Gastrocnemius medialis (tissue), 4 donors: ENCODE data around the gene USE1. TPM values are rescaled to one million over a fixed set of nuclear protein-coding genes. Genes with fewer than 3 reads are reported as not detected.
A peak's percentile ranks its signal among the peaks of the same experiment; 100 is the strongest.

ENCODE experiments used
- ATAC-seq, 2 donors: fragments of 150-250 bp; one replicate each; pipeline ENCODE4 v1.9.1; 2016
- DNase-seq, 2 donors: peaks; one replicate each; pipeline ENCODE4 v3.0.0-alpha.2; 2019
- H3K27ac ChIP-seq, 4 donors: fragments of 200-600 bp; sonication (generic); 1 replicate in 1 of 4; 2 replicates in 3 of 4; pipeline ENCODE4 v1.5.1; 2016 to 2018; ENCODE audit warnings: mild to moderate bottlenecking in 2 of 4, moderate library complexity in 1 of 4
- H3K27me3 ChIP-seq, 3 donors: fragments of 200-600 bp; sonication (generic) in 2 of 3; 1 replicate in 1 of 3; 2 replicates in 2 of 3; pipeline versions ENCODE4 v1.5.1 to v1.6.0; 2016 to 2019; ENCODE audit warnings: mild to moderate bottlenecking in 1 of 3, moderate library complexity in 1 of 3
- H3K36me3 ChIP-seq, 2 donors: fragments of 200-600 bp; sonication (generic) in 1 of 2; one replicate each; pipeline ENCODE4 v1.5.1; 2017 to 2018
- H3K4me1 ChIP-seq, 2 donors: fragments of 200-600 bp; sonication (generic) in 1 of 2; one replicate each; pipeline ENCODE4 v1.5.1; 2016 to 2017; ENCODE audit warnings: mild to moderate bottlenecking in 2 of 2
- H3K4me3 ChIP-seq, 4 donors: fragments of 200-600 bp; sonication (generic) in 3 of 4; 1 replicate in 1 of 4; 2 replicates in 3 of 4; pipeline ENCODE4 v1.5.1; 2016 to 2019; ENCODE audit warnings: mild to moderate bottlenecking in 2 of 4
- H3K9me3 ChIP-seq, 3 donors: fragments of 200-600 bp; sonication (generic) in 2 of 3; 1 replicate in 1 of 3; 2 replicates in 2 of 3; pipeline ENCODE4 v1.5.1; 2016 to 2019
- POLR2A ChIP-seq, 2 donors: fragments of 450-650 bp; IDR thresholded peaks; one replicate each; pipeline ENCODE4 v1.6.1; 2017; ENCODE audit warnings: antibody characterized with exemption in 2 of 2, mild to moderate bottlenecking in 2 of 2, moderate library complexity in 2 of 2
- in situ Hi-C, 4 donors: fragments of 200-750 bp; cut with MboI; loops; one replicate each; pipeline versions ENCODE4 v1.15.0 to v1.8.0; 2017; ENCODE audit warnings: low sequenced_read_pairs in 4 of 4
- intact Hi-C: fragments of 100-400 bp; cut with DNase I; formaldehyde crosslinking; loops from one replicate; pipeline ENCODE4 v1.15.1; 2023; ENCODE audit warnings: low total_unique reads
- total RNA-seq, 4 donors: library from RNA; depleted of rRNA; stranded (reverse); fragments of >200 nt; gene quantifications; one replicate each; pipeline versions ENCODE4 v1.1.0 to v1.2.3, GENCODE V29; 2016
- TF ChIP-seq, protein P1 (sequence below), 5 experiments: fragments of 450-650 bp in 3 of 5; fragments of 200-600 bp in 2 of 5; sonication (generic) in 2 of 5; IDR thresholded peaks in 4 of 5; conservative IDR thresholded peaks in 1 of 5; 1 replicate in 4 of 5; 2 replicates in 1 of 5; pipeline ENCODE4 v1.5.1; 2016 to 2019; ENCODE audit warnings: antibody characterized with exemption in 5 of 5, mild to moderate bottlenecking in 3 of 5, moderate library complexity in 3 of 5

USE1 gene
- total RNA-seq, 4 donors from 2014 or later: 14.1 to 39.9 (median 22.3) TPM

DNA sequence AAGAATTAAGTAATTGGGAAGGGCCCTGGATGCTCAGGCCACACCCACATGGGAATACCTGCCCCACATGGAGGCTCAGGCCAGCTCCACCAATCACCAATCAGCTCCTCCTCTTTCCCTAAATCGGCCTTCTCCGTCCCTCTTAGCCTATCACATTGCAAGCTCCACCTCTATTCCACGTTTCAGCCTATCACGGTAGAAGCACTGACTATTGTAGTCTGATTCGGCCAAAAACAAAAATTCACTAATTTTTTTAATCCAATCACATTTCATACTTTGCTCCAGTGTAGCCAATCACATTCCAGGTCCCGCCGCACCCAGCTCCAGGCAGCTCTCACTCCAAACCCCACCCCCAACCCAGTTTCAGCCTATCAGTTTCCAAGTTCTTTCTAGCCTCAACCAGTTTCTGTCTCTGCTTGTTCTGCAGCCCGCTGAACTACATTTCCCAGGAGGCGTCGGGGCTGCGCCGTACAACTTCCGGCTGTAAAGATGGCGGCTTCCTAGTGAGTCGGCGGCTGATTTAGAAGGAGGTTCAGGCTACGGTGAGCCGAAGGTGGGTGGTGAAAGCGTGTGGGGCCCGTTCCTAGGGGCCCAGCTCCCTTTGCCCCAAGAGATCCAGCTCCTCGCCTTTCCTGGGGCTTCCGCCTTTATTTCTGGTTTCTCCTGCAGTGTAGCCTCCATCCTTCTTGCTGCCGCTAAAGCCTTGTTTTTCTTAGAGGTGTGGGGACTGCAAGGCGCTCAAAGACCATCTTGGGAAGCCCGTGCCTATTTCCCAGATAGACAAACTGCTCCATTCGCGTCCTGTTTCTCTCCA is 52.0 kb downstream of the USE1 start, which contains the start of gene BABAM1:
Gene BABAM1 (plus strand): TSS at position 469 of the 814 bp plus-strand sequence. CDS start 1,364 bp downstream, outside the sequence.
- ATAC-seq (peak; percentile 98 to 99), DNase-seq (peak; percentile 97)
- in situ Hi-C loops: no loop called here
- H3K27ac ChIP-seq: peak within 1 kb of the TSS; percentile 77 to 91 (median 86)
- peaks cover 8 to 10% of the 10 kb centered on the region in 2 donors for H3K4me1 ChIP-seq
- no peaks in the 10 kb centered on the region for H3K9me3 ChIP-seq
- no peaks in the 10 kb centered on the region for H3K27me3 ChIP-seq
- peak; percentile 17 to 61 for TF ChIP-seq POLR2A (IDR thresholded peaks at IDR 0.05)
- TF ChIP-seq, protein P1, sequence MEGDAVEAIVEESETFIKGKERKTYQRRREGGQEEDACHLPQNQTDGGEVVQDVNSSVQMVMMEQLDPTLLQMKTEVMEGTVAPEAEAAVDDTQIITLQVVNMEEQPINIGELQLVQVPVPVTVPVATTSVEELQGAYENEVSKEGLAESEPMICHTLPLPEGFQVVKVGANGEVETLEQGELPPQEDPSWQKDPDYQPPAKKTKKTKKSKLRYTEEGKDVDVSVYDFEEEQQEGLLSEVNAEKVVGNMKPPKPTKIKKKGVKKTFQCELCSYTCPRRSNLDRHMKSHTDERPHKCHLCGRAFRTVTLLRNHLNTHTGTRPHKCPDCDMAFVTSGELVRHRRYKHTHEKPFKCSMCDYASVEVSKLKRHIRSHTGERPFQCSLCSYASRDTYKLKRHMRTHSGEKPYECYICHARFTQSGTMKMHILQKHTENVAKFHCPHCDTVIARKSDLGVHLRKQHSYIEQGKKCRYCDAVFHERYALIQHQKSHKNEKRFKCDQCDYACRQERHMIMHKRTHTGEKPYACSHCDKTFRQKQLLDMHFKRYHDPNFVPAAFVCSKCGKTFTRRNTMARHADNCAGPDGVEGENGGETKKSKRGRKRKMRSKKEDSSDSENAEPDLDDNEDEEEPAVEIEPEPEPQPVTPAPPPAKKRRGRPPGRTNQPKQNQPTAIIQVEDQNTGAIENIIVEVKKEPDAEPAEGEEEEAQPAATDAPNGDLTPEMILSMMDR (IDR thresholded peaks at IDR 0.05 in 4 of 5, conservative IDR thresholded peaks at IDR 0.05 in 1 of 5): no peak
- peak within 1 kb of the TSS; percentile 83 to 92 (median 89) for H3K4me3 ChIP-seq
- peaks cover 0 to 32% of the 10 kb centered on the region in 2 donors for H3K36me3 ChIP-seq
- intact Hi-C loops: loop anchor here (1.0 to 2.0 kb wide), 5 partner anchors 21 to 68 kb away; partner anchors contain the start of genes ANO8, MRPL34, OCEL1 and USE1

DNA sequence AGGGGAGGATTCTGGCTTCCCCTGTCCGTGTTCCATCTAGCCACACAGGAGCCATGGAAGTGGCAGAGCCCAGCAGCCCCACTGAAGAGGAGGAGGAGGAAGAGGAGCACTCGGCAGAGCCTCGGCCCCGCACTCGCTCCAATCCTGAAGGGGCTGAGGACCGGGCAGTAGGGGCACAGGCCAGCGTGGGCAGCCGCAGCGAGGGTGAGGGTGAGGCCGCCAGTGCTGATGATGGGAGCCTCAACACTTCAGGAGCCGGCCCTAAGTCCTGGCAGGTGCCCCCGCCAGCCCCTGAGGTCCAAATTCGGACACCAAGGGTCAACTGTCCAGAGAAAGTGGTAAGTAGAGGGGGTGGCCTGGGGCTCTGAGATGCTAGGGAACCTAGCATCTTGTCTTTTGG is 53.6 kb downstream of the USE1 start:
- Histone ChIP-seq H3K4me3 (no peak overlapping the region), H3K9me3 (no peaks in the 10 kb centered on the region), H3K27me3 (no peaks in the 10 kb centered on the region), H3K36me3 (peaks cover 0 to 45% of the 10 kb centered on the region in 2 donors), H3K4me1 (peaks cover 8 to 10% of the 10 kb centered on the region in 2 donors), H3K27ac (no peak overlapping the region)
- intact Hi-C loops: no loop called here
- in situ Hi-C loops: no loop called here
- no peak for ATAC-seq
- TF ChIP-seq, protein P1 (IDR thresholded peaks at IDR 0.05 in 4 of 5, conservative IDR thresholded peaks at IDR 0.05 in 1 of 5): no peak
- TF ChIP-seq POLR2A (IDR thresholded peaks at IDR 0.05): no peak
- no peak for DNase-seq

Other genes with a start within 250 kb of the USE1 start
- gene CPAMD8, start 188.5 kb upstream of the USE1 start, total RNA-seq: 10 to 100 TPM in 1 of 4 donors, 1 to 10 TPM in 3; 6.0 to 15.6 (median 7.6) TPM
- 1 to 10 TPM in 3 of 4 donors, under 1 TPM in 1; 0.97 to 4.5 (median 3.3) TPM for gene HAUS8, start 139.9 kb upstream of the USE1 start, total RNA-seq
- gene MYO9B, start 139.6 kb upstream of the USE1 start, total RNA-seq: 10 to 100 TPM; 20.0 to 22.1 (median 20.7) TPM
- 1 to 10 TPM; 3.3 to 5.8 (median 4.5) TPM for gene OCEL1, start 10.9 kb downstream of the USE1 start, total RNA-seq
- 10 to 100 TPM; 64.9 to 95.8 (median 72.0) TPM for gene NR2F6, start 30.6 kb downstream of the USE1 start, total RNA-seq
- gene USHBP1, start 49.4 kb downstream of the USE1 start, total RNA-seq: 1 to 10 TPM; 2.6 to 7.1 (median 4.1) TPM
- gene BABAM1, start 52.1 kb downstream of the USE1 start, total RNA-seq: 100 to 1,000 TPM in 2 of 4 donors, 10 to 100 TPM in 2; 86.3 to 120 (median 99.4) TPM
- gene ANKLE1, start 66.5 kb downstream of the USE1 start, total RNA-seq: 1 to 10 TPM in 1 of 4 donors, under 1 TPM in 1, not detected in 2; 0.11 to 1.4 TPM
- gene ABHD8, start 88.1 kb downstream of the USE1 start, total RNA-seq: 10 to 100 TPM; 12.2 to 25.0 (median 19.8) TPM
- 100 to 1,000 TPM; 145 to 369 (median 249) TPM for gene MRPL34, start 90.5 kb downstream of the USE1 start, total RNA-seq
- 10 to 100 TPM; 18.7 to 40.0 (median 27.0) TPM for gene DDA1, start 94.2 kb downstream of the USE1 start, total RNA-seq
- gene ANO8, start 119.5 kb downstream of the USE1 start, total RNA-seq: 10 to 100 TPM in 2 of 4 donors, 1 to 10 TPM in 2; 6.2 to 24.5 (median 9.9) TPM
- gene GTPBP3, start 122.2 kb downstream of the USE1 start, total RNA-seq: 10 to 100 TPM in 3 of 4 donors, 1 to 10 TPM in 1; 6.7 to 21.3 (median 11.1) TPM
- gene PLVAP, start 162.0 kb downstream of the USE1 start, total RNA-seq: 10 to 100 TPM; 11.5 to 45.1 (median 18.8) TPM
- not detected for gene CCDC194, start 178.8 kb downstream of the USE1 start, total RNA-seq
- gene BST2, start 190.3 kb downstream of the USE1 start, total RNA-seq: 10 to 100 TPM; 19.0 to 28.2 (median 23.1) TPM
- 10 to 100 TPM; 35.8 to 62.7 (median 52.3) TPM for gene MVB12A, start 204.7 kb downstream of the USE1 start, total RNA-seq
- gene TMEM221, start 233.3 kb downstream of the USE1 start, total RNA-seq: not detected
- gene NXNL1, start 245.6 kb downstream of the USE1 start, total RNA-seq: not detected